HG02763 (cell line): ENCODE results near the gene FOSL2.

Experiments used
- ATAC-seq: cut with Tn5 transposase; IDR thresholded peaks from one replicate; pipeline ENCODE4 v1.9.1; 2021; ENCODE audit warnings: mild to moderate bottlenecking, moderate library complexity; ENCODE audit not compliant: unreplicated experiment

The FOSL2 gene

GRCh38 chr2:28392297-28393113 is at the start of gene FOSL2:
TSS of gene FOSL2 (plus strand) at chr2:28392858. CDS start at chr2:28393721, 863 bp downstream.
- peak; percentile 69 for ATAC-seq

- ATAC-seq, result no peak
These were observed 49.3 kb upstream of the FOSL2 start for GRCh38 chr2:28343184-28343942.

- no peak for ATAC-seq
These were observed 48.5 kb upstream of the FOSL2 start for GRCh38 chr2:28343971-28344715.

- no peak for ATAC-seq
These were observed 47.8 kb upstream of the FOSL2 start for GRCh38 chr2:28344756-28345373.

GRCh38 chr2:28345619-28346018 is 47.0 kb upstream of the FOSL2 start:
- no peak for ATAC-seq

GRCh38 chr2:28346587-28346986 is 46.1 kb upstream of the FOSL2 start:
- no peak for ATAC-seq

- no peak for ATAC-seq
These were observed 45.5 kb upstream of the FOSL2 start for GRCh38 chr2:28347193-28347592.

- no peak for ATAC-seq
These were observed 45.1 kb upstream of the FOSL2 start for GRCh38 chr2:28347596-28347995.

- ATAC-seq, result no peak
These were observed 44.5 kb upstream of the FOSL2 start for GRCh38 chr2:28348149-28348567.

- ATAC-seq, result no peak
These were observed 43.7 kb upstream of the FOSL2 start for GRCh38 chr2:28348921-28349320.

GRCh38 chr2:28349546-28350165 is 43.0 kb upstream of the FOSL2 start:
- ATAC-seq, result no peak

- ATAC-seq, result no peak
These were observed 42.5 kb upstream of the FOSL2 start for GRCh38 chr2:28350196-28350595.

GRCh38 chr2:28350791-28351285 is 41.8 kb upstream of the FOSL2 start:
- no peak for ATAC-seq

GRCh38 chr2:28351621-28352020 is 41.0 kb upstream of the FOSL2 start:
- no peak for ATAC-seq

GRCh38 chr2:28352104-28352503 is 40.6 kb upstream of the FOSL2 start:
- no peak for ATAC-seq

GRCh38 chr2:28352610-28353195 is 40.0 kb upstream of the FOSL2 start:
- no peak for ATAC-seq

GRCh38 chr2:28354920-28355520 is 37.6 kb upstream of the FOSL2 start:
- no peak for ATAC-seq

GRCh38 chr2:28355521-28356094 is 37.0 kb upstream of the FOSL2 start:
- no peak for ATAC-seq
